Mesenteric fat pad (tissue), 1 donor: ENCODE results near the gene EPHB3. TPM values are rescaled to one million over a fixed set of nuclear protein-coding genes. Genes with fewer than 3 reads are reported as not detected.
"Not testable (repeated sequence)": the region's sequence is repeated elsewhere in the genome, so short reads cannot be mapped to it uniquely, and the experiment has no call there.

ENCODE experiments used
- DNase-seq: peaks from one replicate; pipeline ENCODE4 v3.0.0-alpha.2; 2020; ENCODE audit warnings: low spot score
- total RNA-seq: library from RNA; stranded (reverse); fragmentation: NEBNext Ultra II Directional; extraction: Animal tissue kit (Norgen Biotek cat#: 25700); gene quantifications from one replicate; pipeline ENCODE4 v1.2.1, GENCODE V29; 2021
- donor health status: DM: yes; HTN: yes; CAD: no.

EPHB3 gene
- total RNA-seq, 1 donor from 2014 or later, result 1.6 TPM

DNA sequence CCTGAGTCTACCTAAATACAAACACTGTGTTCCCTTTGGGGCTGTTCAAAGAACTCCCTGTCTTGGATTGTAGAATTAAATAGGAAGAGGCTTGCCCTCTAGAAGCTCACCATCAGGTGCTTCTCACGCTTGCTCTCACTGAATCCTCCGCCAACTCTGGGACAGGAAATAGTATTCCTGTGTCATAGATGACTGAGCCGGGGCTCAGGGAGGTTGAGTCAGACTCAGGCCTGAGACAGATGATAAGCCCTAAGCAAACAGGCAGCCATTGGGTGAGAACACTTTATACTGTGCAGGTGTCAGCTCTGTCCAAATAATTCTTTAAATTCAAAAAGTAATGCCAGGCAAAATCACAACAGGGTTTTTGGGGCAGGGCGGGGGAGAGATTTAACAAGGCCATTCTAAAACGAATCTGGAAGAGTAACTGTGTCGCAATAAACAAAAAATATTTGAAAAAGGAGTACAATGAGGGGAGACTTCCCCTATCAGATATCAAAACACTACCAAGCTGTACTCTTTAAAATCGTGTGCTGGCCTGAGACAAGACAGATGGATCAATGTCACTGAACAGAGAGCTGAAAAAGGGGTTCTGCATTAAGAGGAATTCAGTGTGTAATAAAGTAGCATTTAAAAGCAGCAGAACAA is 59.0 kb downstream of the EPHB3 start:
- DNase-seq, result no peak

DNA sequence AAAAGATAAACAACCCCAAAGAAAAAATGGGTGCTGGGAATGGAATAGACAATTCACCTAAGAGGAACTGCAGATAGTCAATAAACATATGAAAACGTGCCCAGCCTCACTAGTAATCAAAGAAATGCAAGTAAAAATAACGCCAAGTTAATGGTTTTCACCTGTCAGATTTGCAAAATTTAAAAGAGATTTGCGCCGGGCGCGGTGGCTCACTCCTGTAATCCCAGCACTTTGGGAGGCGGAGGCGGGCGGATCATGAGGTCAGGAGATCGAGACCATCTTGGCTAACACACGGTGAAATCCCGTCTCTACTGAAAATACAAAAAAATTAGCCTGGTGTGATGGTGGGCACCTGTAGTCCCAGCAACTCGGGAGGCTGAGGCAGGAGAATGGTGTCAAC is 60.6 kb downstream of the EPHB3 start:
- DNase-seq, result not testable (repeated sequence)

DNA sequence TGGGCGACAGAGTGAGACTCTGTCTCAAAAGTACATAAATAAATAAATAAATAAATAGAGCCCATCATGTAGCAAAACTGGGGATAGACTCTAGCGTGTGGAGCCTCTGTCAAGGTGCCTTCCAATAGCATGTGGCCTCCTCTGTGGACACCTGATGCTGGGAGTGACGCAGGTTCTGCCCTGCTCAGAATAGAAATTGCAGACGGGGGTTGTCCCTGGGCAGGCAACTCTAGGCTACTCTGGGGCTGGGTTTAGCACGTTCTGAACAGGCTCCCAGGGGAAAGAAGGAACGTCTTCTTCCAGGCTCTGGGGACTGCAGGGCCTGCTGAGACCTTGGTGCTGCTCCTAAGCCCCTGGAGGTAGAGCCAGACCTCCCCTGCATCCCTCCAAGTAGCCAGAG is 65.3 kb downstream of the EPHB3 start:
- no peak for DNase-seq

DNA sequence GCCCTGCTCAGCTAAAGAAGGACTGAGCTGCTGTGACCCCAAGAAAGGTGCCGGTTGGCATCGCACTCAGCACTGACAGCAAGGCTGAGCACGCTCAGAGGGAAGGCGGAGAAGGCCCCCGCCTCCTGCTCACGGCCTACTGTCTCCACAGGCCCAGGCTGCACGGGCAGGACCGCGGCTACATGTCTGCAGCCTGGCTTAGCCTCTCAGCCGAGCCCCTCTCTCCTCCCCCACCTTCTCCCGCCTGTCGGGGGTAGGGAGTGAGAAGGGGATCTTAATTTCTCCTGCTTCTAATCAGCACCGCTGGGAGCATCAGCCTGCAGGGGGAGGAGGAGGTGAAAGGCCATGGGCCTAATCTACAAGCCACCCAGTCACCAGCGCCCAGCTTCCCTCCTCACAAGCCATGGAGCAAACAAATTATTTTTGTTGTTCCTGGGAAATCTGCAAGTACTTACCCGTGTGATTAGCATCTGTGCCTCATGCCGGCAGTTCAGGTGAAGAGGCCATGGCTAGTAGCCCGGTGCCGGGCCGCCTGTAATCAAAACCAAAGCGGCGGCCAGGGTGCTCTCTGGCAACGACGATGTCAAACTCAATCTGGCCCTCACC is 68.1 kb downstream of the EPHB3 start:
- DNase-seq, result no peak

DNA sequence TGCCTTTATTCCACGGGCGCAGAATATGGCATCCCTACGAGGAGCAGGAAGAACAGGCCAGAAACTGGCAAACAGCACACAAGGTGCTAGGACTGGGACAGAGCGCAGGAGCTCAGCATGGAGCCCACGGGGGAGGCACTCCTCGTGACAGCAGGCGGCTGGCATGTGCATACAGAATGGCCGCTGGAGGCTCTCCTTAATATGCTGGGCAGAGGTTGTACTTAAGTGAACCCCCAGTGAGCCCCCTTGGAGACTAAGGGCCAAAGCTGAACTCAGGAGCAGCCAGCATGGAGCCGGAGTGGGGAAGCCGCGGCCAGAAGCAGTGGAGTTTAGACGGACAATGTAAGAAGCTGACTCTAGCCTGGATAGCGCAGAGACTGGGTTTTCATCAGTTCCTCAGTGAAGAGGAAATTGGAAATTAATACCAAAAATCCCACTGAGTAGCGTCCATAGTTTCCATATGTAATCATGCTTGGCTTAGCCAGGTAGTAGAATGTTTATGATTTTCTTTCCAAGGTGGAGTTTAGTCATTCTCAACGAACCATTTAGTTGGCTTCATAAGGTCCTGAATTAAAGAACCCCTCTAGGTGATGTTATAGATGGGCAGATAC is 69.4 kb downstream of the EPHB3 start:
- no peak for DNase-seq

DNA sequence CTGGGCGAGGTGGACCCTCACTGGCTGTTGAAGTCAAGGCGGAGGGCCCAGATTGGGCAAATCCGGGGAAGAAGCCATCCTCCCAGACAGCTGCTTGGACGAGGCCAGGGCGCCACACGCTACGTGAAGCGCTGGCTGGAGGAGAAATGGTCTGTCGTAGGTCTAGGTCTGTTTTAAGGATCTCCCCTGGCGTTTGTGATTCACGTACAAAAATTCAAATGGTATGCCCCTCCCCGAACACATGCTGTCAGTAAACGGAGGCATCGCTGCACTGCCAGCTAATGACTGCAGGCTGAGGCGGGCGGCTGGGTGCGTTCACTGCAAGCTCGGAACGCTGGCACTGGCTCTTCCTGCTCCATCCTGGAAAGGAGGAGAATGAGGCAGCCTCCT is 69.9 kb downstream of the EPHB3 start:
- no peak for DNase-seq

Other genes with a start within 250 kb of the EPHB3 start
- gene EIF4G1, start 247.2 kb upstream of the EPHB3 start, total RNA-seq, result 361 TPM
- 24.4 TPM for gene FAM131A, start 224.2 kb upstream of the EPHB3 start, total RNA-seq
- gene CLCN2, start 200.2 kb upstream of the EPHB3 start, total RNA-seq, result 3.8 TPM
- gene POLR2H, start 200.1 kb upstream of the EPHB3 start, total RNA-seq, result 51.7 TPM
- 1.1 TPM for gene THPO, start 183.6 kb upstream of the EPHB3 start, total RNA-seq
- gene CHRD, start 181.7 kb upstream of the EPHB3 start, total RNA-seq, result 11.3 TPM
- gene MAGEF1, start 150.3 kb downstream of the EPHB3 start, total RNA-seq, result 18.9 TPM